GM10248 (cell line): ENCODE measurements around the gene PTMA.
A peak's percentile ranks its signal among the peaks of the same experiment; 100 is the strongest.

Source experiments
- CTCF ChIA-PET: fragments of 300-600 bp; sonication (Branson Sonifier 250); formaldehyde crosslinking; extraction: SDS; loops from one replicate; lab custom pipeline; 2021; ENCODE audit warnings: antibody characterized with exemption; lab: Yijun Ruan, JAX
- POLR2A ChIA-PET: fragments of 350-650 bp; sonication (Branson Sonifier 250); formaldehyde crosslinking; extraction: SDS; loops from one replicate; lab custom pipeline; 2020; ENCODE audit warnings: antibody characterized with exemption; lab: Yijun Ruan, JAX
- DNase-seq: peaks from one replicate; pipeline ENCODE4 v3.0.0; 2012; ENCODE audit errors: extremely low spot score
- TF ChIP-seq, protein P1 (sequence below): IDR thresholded peaks from 2 replicates; pipeline ENCODE4 v1.5.1; 2012; ENCODE audit warnings: mild to moderate bottlenecking, low read depth; ENCODE audit errors: extremely low read depth, missing control alignments, control extremely low read depth

Gene PTMA

DNA sequence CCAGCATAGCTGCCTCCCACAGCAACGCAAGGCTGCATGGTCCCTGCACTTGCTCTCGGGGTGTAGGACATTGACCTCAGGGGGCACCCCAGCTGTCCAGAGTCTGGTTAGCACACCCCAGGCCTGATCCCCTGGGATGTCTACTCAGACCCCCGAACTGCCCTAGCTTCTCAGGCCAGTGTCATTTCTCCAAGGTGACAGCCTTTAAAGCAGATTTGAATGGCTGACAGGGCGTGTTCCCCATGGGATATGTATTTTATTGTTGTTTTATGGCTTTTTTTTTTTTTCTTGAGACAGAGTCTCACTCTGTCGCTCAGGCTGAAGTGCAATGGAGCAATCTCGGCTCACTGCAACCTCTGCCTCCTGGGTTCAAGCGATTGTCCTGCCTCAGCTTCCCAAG, 40.8 kb upstream of the PTMA start:
- DNase-seq = no peak
- TF ChIP-seq, protein P1, sequence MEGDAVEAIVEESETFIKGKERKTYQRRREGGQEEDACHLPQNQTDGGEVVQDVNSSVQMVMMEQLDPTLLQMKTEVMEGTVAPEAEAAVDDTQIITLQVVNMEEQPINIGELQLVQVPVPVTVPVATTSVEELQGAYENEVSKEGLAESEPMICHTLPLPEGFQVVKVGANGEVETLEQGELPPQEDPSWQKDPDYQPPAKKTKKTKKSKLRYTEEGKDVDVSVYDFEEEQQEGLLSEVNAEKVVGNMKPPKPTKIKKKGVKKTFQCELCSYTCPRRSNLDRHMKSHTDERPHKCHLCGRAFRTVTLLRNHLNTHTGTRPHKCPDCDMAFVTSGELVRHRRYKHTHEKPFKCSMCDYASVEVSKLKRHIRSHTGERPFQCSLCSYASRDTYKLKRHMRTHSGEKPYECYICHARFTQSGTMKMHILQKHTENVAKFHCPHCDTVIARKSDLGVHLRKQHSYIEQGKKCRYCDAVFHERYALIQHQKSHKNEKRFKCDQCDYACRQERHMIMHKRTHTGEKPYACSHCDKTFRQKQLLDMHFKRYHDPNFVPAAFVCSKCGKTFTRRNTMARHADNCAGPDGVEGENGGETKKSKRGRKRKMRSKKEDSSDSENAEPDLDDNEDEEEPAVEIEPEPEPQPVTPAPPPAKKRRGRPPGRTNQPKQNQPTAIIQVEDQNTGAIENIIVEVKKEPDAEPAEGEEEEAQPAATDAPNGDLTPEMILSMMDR = no peak
- POLR2A ChIA-PET = no interaction called here
- CTCF ChIA-PET = interaction anchor here (1.1 to 16.6 kb wide), 9 partner anchors 7 to 66 kb away, joined by 3 to 186 read pairs (median 6); partner anchors contain the start of gene PTMA

DNA sequence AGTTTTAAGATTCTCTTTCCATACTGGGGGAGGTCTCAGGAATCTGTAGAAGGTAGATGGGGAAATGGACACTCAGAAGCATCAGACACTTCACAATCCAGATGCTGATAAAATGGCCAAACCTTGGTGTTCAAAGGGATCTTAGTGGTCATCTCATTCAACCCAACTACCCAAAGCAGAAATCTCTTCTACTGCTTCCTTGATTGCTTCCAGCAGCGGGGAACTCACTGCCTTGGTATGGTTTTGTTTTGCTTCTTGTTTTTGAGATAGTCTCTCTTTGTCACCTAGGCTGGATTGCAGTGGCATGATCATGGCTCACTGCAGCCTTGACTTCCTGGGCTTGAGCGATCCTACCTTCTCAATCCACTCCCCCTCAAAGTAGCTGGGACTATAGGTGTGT, 39.3 kb upstream of the PTMA start:
- TF ChIP-seq, protein P1 = no peak
- DNase-seq = no peak
- ChIA-PET CTCF (interaction anchor here (1.0 to 2.5 kb wide), 5 partner anchors 20 to 152 kb away, joined by 3 to 9 read pairs (median 4); no protein-coding TSS in a partner anchor), POLR2A (no interaction called here)

DNA sequence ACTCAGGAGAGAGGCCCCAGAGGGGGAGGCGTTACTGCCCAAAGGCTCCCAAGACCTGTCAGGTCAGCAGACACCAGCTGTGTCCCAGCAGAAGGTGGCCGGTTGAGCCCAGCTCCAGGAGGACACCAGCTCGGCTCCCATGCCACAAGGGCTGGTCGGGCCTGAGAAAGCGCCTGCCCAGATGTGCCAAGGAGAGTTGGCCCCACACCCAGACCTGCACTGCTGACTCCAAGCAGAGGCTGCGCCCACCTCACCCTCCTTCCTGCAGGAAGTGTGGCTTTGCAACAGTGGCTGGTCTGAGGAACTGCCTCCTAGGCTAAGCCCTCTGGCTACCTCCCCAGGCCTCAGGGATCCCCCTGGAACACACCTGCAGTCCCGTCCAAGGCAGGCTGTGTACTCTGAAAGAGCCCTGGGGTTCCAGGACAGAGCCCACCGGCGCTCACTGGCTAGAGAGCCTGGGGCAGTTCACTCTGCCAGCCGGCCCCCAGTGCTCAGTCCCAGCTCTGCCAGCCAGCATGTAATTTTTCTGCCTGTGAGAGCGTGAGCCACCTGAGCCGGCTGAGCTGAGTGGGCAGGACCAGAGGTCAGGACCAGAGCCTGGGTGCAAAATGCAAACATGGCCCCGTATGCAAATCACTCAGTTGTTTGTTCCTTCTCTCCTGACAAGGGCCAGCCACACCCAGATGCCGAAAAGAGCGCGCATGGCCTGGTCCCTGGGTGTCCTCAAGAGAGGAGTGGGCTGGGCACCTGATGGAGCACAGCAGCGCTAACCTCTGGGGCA, 36.9 kb upstream of the PTMA start:
- CTCF ChIA-PET = interaction anchor here (1.1 to 25.7 kb wide), 15 partner anchors 11 to 154 kb away, joined by 3 to 531 read pairs (median 29); partner anchors contain the start of gene PTMA
- TF ChIP-seq, protein P1 = no peak
- DNase-seq = peak; percentile 70
- POLR2A ChIA-PET = interaction anchor here (0.6 to 2.5 kb wide), 4 partner anchors 35 to 60 kb away, joined by 3 to 34 read pairs (median 11); partner anchors contain the start of gene PTMA

DNA sequence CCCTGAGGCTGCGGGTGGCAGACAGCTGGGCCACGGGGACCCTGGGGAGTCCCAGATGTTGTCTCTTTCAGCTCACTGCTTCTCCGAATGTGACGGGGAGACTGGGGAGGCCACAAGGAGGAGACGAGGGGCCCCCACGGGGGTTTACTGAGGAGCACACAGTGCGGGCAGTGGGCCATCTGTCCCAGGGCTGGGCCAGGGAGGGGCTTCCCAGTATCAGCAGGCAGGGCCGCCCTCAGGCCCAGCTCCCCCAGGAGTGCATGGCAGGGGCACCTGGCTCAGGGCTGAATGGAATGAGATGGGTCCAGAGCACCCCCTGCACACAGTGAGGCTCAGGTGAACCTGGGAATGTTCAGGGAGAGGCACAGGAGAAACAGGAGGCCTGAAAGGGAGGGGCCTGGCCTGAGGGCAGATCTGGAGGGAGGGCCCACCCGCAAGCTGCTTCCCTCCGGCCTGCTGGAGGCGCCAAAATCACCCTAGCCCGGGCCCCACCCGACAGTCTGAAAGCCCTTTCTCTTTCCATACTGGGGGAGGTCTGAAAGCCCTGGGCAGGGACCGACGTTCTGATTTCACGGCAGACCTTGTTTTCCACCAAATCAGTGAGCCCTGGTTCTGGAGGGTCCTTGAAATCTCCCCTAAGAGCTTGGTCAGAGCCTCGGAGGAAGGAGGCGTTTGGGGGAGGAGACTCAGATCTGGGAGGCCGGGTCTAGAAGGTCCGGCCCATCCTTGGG, 35.5 kb upstream of the PTMA start:
- DNase-seq = peak; percentile 80
- ChIA-PET POLR2A (interaction anchor here (0.7 to 2.5 kb wide), 8 partner anchors 24 to 208 kb away, joined by 3 to 34 read pairs (median 6); partner anchors contain the start of genes NCL and PTMA), CTCF (interaction anchor here (0.7 to 25.7 kb wide), 19 partner anchors 12 to 155 kb away, joined by 3 to 531 read pairs (median 9); partner anchors contain the start of genes COPS7B and PTMA)
- TF ChIP-seq, protein P1 = peak; percentile 56

DNA sequence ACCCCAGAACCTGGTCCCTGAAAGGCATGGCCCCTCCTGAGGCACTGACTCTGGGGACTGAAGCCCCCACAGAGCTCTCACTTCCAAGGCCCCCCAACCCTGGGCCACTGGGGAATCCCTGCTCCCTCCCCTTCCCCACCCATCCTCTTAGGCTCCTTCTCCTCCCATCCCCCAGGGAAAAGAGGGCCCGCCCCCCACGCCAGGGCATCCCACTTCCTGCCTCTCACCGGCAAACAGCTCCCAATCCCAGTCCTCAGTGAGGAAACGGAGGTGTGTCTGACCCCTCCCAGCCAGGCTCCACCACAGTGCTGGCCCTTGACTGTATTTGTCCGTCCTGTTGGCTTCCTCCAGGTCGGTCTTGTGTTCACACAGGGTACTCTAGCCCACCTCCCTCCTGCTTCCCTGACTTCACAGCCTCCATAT, 35.0 kb upstream of the PTMA start:
- ChIA-PET CTCF (interaction anchor here (1.2 to 25.7 kb wide), 17 partner anchors 13 to 156 kb away, joined by 3 to 531 read pairs (median 11); partner anchors contain the start of genes COPS7B, PTMA and TEX44), POLR2A (interaction anchor here (1.1 to 2.5 kb wide), 6 partner anchors 24 to 209 kb away, joined by 3 to 34 read pairs (median 11); partner anchors contain the start of genes NCL and PTMA)
- TF ChIP-seq, protein P1 = no peak
- no peak for DNase-seq
